Occipital lobe (tissue), 2 donors: ENCODE results near the gene IP6K1. TPM values are rescaled to one million over a fixed set of nuclear protein-coding genes. Genes with fewer than 3 reads are reported as not detected.
"Not testable (repeated sequence)": the region's sequence is repeated elsewhere in the genome, so short reads cannot be mapped to it uniquely, and the experiment has no call there.

ENCODE experiments used
- DNase-seq: peaks from one replicate; lab custom pipeline; 2025; lab: John Stamatoyannopoulos, UW
- total RNA-seq: library from RNA; depleted of rRNA; stranded (reverse); fragments of >200 nt; gene quantifications from one replicate; pipeline ENCODE4 v1.2.3, GENCODE V29; 2014

IP6K1 gene
- total RNA-seq, 1 donor from 2014 or later = 70.3 TPM

DNA sequence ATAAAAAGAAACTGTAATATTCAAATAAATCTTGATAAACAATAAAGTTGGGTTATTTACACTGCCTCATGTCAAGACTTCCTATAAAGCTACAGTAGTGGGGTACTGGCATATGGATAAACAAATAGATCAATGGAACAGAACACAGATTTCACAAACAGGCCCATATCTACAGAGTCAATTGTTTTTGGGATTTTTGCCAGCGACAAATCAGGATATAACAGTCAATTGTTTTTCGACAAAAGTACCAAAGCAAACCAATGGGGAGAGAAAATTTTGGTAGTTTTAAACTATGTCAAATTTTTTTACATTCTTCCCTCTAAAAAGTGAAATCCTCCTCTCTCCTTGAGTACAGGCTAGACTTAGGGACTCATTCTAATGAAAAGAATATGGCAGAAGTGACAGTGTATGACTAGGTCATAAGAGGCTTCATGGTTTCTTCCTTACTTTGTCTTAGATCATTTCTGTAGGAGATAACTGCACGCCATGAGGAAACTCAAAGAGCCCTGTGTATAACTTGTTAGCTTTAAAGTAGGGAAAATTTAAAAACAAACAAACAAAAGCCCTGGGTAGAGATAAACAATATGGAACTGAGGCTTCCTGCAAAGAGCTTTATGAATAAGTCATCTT lies 16.9 kb downstream of the IP6K1 start:
- no peak for DNase-seq

DNA sequence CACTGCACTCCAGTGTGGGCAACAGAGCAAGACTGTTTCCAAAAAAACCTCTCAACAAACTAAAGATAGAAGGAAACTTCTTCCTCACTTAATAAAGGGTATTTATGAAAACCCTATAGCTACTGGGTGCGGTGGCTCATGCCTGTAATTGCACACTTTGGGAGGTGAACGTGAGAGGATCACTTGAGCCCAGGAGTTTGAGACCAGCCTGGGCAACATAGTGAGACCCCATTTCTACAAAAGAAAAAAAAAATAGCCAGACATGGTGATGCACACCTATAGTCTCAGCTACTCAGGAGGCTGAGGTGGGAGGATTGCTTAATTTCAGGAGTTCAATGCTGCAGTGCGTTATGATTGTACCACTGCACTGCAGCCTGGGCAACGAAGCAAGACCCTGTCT lies 22.4 kb downstream of the IP6K1 start:
- no peak for DNase-seq

DNA sequence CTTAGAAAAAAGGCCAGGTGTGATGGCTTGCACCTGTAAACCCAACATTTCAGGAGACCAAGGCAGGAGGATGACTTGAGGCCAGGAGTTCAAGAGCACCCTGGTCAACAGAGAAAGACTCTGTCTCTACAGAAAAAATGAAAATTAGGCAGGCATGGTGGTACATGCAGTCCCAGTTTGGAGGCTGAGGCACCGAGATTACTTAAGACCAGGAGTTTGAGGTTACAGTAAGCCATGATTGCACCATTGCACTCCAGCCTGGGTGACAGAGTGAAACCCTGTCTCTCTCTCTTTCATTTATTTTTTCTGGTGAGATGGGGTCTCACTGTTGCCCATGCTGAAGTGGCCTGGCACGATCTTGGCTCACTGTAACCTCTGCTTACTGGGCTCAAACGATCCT lies 24.7 kb downstream of the IP6K1 start:
- no peak for DNase-seq

DNA sequence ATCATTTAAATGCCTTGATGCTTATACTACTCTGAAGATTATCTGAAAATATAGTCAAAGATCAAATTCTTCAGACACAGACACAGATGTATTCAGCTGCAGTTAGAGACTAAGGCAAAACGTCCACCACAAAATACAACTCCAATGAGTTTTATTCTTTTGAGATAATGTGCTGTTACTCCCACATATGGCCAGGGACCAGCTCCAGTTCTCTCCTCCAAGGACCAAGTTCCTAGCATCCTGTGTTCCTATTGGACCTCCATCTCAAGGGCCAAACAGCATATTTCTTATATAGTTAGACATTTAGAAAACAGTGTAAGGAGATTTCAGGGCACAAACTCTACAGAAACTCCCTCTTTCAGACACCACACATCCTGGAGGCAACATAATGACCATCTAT lies 27.1 kb downstream of the IP6K1 start:
- DNase-seq = no peak

DNA sequence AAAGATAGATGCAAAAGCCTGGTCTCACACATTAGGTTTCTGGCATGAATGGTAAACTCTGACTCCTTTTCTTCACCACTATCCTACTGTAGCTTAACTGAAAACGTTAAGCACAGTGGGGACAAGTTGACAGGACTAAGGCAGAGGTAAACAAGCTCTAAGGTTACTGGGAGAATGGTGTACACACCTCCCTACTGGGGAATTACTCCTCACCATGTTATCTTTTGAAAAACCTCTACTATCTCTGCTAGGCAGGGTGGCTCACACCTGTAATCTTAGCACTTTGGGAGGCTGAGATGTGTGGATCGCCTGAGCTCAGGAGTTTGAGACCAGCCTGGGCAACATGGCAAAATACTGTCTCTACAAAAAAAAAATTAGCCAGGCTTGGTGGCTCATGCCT lies 29.1 kb downstream of the IP6K1 start:
- DNase-seq = no peak

DNA sequence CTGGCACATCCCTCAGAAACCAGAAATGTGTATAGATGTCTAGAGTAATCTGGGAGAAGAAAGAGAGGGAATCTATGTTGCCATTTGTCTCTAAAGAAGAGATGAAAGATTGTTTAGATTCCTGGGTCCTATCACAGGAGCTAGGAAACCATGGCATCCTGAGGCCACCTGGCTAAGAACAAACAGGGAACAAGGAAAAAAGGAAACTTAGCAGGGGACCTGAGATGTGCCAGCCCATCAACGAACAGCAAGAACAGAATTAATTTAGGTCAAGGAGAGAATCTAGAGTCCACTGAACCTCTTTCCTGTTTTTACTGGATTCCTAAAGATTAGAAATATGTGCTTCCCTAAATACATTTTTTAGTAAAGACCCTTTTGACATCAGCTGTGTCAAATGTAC lies 30.3 kb downstream of the IP6K1 start:
- no peak for DNase-seq

DNA sequence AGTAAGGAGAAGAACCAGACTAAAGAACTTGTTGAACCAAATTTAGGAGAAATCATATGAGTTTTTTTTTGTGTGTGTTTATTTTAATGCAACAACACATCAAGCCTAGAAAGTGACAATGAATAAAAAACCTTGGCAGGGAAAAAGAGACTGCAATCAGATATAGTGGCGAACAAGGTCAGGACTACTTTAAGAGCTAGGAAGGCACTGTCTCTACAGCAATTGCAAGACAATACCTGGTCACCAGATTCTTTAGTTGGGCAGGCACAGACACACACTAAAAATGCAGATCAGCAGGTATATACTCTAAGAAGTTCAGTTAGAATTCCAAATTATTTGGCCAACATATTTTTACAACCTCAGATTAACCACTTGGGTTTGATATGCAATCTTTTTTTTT lies 31.8 kb downstream of the IP6K1 start:
- no peak for DNase-seq

DNA sequence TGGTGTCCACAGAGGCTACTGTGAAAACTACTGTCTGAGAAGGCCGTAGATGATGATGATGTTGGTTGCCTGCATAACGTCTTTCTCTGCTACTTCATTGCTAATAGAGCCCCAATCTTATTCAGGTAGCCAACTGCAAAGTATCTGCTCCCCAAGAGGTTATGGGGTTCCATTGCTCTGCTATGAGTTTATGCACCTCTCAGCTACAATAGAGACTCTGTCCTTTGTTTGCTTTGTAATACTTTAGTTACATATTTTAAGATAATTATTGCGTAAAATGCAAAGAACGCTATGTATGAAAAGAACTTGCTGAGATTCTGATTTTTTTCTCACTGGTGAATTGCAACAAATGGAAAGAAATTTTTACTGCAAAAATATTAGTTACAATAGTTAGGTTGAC lies 34.8 kb downstream of the IP6K1 start:
- no peak for DNase-seq

DNA sequence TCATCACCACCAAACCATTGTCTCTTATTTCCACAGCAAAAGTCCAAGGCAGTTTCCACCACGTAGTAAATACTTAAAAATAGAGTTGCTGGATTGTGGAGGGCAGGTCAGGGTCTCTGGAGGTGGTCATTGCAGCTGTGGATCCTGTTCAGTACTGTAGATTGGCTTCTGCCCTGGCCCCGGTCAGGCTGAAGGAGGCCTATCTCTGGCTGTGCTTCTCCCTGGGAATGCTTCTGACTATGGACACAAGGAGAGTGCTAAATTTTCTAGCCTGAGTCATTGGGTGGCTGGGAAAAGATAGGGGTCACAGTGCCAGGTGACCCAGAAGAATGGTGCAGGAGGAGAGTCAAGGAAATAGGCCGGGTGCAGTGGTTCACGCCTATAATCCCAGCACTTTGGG lies 36.3 kb downstream of the IP6K1 start:
- DNase-seq = no peak

DNA sequence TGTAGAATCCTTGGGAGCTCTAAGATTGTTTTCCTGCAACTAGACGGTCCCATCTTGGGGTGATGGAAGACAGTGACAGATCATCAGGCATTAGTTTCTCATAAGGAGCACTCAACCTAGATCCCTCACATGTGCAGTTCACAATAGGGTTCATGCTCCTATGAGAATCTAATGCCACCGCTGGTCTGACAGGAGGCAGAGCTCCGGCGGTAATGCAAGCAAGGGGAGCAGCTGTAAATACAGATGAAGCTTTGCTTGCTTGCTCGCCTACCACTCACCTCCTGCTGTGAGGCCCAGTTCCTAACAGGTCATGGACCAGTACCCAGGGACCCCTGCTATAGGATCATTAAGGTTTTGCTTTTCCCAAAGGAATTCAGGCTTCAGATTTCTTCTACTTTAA lies 37.5 kb downstream of the IP6K1 start:
- DNase-seq = not testable (repeated sequence)

DNA sequence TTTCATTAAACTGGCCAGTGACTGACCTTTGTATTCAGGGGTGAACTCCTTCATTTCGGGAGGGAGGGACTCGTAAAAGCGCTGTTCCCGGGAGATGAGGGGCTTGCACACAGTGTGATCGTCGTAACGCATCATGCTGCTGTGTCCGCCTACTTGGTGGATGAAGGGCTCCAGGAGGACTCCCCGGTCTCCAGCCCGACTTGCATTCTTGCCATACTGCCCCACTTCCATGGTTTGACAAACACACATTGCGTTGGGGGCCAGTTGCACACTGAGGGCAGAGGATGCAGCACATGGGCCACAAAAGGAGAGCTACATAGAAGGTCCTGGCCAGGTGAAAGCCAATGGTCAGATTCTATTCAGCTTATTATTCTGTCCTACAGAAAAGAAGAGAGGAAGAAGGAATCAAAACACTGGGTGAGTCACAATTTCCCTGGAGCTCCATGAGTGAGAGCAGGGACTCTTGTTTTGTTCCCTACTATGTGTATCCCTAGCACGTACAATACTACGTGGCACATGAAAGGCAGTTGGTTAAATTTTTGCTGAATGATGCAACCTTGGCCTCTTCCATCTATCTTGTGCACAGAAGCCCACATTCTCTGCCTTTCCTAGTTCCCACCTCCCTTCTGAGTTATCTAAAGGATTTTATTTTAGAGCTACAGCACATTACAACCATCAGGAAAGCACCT lies 38.4 kb downstream of the IP6K1 start:
- DNase-seq = no peak

DNA sequence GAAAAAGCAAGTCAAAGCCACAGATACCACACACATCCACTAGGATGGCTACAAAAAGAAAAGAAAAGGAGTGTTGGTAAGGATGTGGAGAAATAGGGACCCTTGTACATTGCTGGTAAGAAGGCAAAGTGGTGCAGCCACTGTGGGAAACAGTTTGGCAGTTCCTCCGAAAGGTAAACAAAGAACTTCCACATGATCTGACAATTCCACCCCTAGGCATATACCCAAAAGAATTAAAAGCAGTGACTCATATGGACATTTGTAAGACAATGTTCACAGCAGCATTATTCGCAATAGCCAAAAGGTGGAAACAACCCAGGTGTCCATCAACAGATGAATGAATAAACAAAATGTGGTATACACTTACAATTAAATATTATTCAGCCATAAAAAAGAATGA lies 40.4 kb downstream of the IP6K1 start:
- no peak for DNase-seq

DNA sequence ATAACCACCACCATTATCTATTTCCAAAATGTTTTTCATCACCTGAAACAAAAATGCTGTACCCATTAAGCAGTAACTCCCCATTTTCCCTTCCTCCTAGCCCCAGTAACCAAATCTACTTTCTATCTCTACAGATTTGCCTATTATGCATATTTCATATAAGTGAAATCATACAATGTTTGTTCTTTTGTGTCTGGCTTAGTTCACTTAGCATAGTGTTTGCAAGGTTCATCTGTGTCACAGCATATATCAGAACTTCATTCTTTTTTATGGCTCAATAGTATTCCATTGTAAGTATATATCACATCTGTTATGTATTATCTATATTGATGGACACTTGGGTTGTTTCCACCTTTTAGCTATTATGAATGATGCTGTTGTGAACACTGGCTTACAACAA lies 45.9 kb downstream of the IP6K1 start:
- DNase-seq = no peak

DNA sequence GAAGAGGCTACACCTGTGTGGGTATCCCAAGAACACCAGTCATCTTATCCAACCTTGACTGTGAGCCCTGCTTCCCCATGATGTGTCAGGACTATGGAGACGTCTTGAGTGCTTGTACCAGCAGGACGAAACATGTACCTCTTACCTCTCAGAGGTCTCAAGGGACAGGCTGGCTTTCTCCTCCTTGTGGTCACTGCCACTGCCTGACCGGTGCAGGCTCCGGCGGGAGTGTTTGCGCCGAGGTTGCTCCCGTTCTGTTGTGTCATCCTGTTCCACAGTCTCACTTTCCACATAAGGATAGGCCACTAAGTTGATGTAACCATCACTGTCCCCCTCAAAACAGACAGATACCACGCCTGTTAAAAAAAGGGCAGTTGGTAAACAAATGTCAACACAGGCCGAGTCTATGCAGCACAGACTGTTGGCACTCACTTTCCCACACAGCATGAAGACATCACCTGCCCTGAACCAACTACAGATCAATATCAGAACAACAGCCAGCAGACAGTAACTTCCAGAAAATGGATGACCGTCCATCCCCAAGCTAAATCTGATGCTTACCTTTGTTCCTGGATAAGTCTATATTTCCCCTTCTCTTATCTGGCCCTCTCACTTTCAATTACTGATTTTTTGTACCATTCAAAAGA lies 48.2 kb downstream of the IP6K1 start:
- no peak for DNase-seq

DNA sequence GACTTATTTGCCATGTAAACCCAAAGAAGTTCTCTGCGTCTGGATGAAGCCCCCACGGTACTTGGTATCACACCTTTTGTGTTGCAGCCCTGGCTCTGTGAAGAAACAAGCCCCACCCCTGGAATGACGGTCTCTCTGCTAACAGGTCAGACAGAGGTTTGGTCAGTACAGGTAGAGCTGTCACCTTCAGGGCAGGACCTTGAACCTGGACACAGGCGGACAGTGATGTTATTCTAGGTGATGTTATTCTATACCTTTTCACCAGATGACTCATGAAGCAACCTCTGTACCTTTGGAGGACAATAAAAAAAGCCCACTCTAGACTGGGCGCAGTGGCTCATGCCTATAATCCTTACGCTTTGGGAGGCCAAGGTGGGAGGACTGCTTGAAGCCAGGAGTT lies 51.6 kb downstream of the IP6K1 start:
- no peak for DNase-seq

DNA sequence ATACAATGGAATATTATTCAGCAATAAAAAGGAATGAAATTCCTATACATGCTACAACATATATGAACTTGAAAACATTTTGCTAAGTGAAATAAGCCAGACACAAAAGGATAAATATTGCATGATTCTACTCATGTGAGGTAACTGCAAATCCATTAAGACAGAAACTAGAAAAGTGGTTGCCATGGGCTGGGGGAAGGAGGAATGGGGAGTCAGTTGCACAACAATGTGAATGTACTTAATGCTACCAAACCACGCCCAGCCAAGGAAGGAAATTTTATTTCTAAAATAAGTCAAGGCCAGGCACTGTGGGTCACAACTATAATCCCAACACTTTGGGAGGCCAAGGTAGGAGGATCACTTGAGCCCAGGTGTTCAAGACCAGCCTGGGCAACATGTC lies 52.8 kb downstream of the IP6K1 start:
- no peak for DNase-seq

DNA sequence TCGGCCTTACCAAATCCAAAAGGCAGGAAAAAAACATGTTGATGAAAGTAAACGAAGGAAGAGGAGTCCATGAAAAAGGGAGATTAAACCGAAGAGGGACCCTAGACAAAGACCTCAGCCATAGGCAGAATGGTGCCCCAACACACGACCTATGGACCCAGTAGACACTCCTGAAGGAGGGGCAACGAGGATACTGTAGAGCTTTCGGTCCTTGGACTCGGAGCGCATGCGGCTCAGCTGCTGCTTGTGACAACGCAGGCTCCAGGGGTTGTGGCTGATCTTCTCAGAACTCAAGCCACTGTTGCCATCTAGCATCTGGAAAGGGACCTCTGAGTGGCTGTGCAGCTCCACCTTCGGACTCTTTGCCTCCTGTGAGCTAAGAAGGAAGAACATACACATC lies 53.7 kb downstream of the IP6K1 start:
- DNase-seq = no peak

DNA sequence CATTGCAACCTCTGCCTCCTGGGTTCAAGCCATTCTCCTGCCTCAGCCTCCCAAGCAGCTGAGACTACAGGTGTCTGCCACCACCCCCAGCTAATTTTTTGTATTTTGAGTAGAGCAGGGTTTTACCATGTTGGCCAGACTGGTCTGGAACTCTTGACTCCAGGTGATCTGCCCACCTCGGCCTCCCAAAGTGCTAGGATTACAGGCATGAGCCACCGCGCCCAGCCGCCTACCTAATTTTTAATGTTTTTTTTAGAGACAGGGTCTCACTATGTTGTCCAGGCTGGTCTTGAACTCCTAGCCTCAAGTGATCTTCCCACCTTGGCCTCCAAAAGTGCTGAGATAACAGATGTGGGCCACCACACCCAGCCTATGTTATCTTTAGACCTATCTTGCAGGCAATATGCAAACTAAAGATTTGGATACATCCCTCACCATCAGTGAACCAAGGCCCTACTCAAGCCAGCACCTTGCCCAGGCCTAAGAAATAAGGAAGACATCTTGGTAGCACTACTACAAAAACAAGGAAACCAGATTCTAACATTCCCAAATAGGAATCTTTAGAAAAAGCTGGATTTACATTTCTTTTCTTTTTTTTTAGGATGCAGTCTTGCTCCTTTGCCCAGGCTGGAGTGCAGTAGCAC lies 56.3 kb downstream of the IP6K1 start:
- no peak for DNase-seq

DNA sequence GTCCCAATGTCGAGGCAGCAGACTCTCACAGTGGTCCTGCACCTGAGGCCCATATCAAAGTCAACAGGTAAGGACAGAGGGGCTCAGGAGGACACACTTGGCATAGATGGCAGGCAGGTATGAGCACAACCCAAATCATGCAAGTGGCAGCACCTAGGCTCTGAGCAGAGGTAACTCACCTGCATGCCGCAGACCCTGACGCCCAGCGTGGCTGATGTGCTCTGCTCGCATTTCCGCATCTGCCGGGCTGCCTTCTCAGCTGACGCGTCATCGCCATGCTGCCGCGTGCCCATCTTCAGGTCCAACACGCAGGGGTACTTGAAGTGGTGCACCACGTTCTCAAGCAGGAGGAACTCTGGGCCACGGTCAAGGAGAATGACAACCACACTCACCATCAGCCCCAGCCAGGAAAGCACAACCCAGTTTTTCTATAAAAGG lies 58.4 kb downstream of the IP6K1 start:
- DNase-seq = no peak

DNA sequence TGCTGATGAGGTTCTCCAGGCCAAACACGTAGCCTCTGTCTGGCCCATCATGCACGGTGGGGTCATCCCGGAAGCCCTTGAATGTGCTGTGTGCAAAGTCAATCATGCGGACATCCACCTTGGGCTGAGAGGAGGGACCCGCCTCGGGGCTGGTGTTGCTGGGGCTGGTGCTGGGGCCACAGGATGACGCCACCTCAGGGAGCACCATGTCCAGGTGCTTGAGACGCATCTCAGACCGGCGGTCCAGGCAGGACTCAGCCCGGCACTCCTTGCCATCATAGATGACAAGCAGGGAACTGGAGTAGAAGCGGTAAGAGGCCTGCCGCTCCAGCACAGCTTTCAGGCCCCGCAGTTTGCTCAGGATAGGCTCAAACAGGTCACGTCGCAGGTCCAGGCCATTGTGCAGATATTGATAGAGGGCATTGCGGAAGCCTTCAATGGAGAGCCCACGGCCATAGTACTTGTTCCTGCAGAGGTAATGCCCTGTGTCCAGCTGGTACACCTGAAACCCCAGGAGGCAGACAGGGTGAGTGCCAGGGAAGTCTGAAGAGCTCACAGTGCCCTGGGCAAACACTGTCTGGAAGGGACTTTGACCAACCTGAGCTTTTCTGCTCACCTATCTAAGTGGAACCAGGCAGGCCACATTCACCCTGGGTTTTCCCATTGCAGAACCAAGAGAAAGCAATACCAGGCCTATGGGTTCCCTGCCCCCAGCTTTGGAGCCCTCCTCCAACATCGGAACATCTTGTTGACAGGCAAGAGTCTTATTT lies 59.0 kb downstream of the IP6K1 start:
- DNase-seq = no peak

DNA sequence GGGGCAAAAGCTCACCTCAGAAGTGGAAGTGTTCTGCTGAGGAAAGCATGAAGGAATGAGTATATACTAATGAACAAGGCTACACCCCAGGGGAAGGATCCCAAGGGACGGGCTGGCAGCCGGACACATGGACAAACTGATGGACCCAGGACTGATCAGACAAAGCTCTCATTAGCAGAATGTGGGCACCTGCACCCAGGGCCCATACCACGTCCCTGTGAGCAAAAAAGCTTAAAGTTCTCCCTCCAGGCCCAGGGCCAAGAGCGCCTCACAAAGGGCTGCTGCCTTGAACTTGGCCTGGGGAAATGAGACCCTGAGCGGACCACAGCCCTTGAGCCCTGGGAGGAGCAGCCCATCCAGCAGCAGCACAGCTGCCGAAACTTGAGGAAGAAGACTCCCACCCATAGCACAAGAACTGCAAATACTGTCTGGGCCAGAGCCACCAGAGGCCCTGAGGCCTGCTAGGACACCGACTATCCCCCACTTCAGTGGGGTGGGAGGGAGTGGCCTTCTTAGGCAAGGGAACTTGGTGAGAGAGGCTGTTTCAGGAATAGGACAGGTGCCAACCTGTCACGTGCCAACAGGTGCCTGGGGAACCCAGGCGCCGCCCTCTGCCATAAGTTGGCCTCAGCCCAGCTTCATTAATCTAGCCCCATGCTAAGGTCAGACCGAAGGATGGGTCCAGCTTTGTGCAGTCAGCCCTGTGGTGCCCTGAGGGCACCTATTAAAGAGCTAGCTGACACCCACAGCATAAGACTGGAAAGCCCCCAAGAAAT lies 60.2 kb downstream of the IP6K1 start:
- no peak for DNase-seq
